ENCODE data around the gene SEMA3C.

- TF ChIP-seq POLR2A (IDR thresholded peaks at IDR 0.05; ENCODE audit: low read length) (no peak), GATA1 (IDR thresholded peaks at IDR 0.05; ENCODE audit: low read depth, low read length) (no peak)
These were observed 18.0 kb downstream of the SEMA3C start for GRCh38 chr7:80900583-80901576.
